HG03175 (cell line): ENCODE data around the gene FXYD2.
"Not testable (repeated sequence)": the region's sequence is repeated elsewhere in the genome, so short reads cannot be mapped to it uniquely, and the experiment has no call there.

Experiments used
- ATAC-seq: cut with Tn5 transposase; IDR thresholded peaks from one replicate; pipeline ENCODE4 v1.9.1; 2021; ENCODE audit warnings: mild to moderate bottlenecking, moderate library complexity; ENCODE audit not compliant: unreplicated experiment

Gene FXYD2

GRCh38 chr11:117824571-117825537, at the start of gene FXYD2:
Gene FXYD2 (minus strand): TSS chr11:117824744. CDS start chr11:117824678, 66 bp downstream.
- no peak for ATAC-seq

DNA sequence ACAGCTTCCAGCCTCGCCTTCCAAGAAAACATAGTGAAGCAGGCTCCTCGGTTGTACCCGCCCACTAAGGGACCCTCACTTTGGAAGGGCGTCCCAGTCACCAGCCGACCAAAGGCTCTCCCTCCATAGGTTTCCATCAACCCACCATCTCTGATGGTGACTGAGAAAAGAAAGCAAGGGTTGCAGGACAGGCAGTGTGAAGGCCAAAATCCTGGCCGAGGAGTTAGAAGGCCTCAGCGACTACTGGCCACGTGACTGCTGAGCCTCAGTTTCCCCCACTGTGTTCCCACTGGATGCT, 49.2 kb upstream of the FXYD2 start:
- ATAC-seq = no peak

DNA sequence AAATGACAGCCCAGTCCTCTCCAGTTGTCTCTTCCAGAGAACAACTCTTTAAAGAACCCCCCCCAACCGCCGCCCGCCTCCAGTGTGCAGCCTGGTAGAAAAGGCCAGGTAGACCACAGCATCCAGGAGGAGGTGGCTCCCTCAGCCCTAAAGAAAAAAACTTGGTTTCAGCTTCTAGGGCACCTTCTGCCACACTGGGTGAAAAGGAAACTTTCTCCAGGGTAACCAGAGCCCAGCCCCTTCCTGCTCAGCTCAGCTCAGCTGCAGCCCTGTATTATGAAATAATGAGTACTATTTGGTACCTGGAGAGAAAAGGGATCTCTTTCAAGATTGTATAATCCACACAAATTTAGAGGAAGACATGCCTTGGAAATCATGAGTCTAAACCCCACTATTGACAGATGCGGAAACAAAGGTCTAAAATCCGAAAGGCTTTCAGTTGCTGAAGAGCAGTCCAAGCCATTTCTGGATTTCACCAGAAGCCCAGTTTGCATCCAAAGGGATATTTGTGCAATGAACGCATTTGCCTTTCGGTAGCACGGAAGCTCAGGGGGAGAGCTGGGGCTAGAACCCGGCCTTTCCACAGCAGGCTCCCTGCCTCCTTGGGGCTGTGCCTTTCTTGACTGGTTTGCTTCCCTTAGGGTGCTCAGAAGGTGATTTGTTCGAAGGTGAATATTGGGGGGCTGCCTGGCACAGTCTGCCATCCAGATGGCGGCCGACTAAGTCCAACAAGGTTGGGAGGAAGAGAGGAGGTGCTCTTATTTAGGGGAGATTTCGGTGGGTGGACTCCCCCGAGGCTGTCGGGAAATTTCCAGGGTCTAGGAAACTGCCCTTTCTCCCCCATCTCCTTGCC, 48.7 kb upstream of the FXYD2 start:
- ATAC-seq = no peak

GRCh38 chr11:117872420-117872961, 47.9 kb upstream of the FXYD2 start:
- ATAC-seq = no peak

GRCh38 chr11:117871784-117872183, 47.2 kb upstream of the FXYD2 start:
- no peak for ATAC-seq

GRCh38 chr11:117871160-117871559, 46.6 kb upstream of the FXYD2 start:
- no peak for ATAC-seq

DNA sequence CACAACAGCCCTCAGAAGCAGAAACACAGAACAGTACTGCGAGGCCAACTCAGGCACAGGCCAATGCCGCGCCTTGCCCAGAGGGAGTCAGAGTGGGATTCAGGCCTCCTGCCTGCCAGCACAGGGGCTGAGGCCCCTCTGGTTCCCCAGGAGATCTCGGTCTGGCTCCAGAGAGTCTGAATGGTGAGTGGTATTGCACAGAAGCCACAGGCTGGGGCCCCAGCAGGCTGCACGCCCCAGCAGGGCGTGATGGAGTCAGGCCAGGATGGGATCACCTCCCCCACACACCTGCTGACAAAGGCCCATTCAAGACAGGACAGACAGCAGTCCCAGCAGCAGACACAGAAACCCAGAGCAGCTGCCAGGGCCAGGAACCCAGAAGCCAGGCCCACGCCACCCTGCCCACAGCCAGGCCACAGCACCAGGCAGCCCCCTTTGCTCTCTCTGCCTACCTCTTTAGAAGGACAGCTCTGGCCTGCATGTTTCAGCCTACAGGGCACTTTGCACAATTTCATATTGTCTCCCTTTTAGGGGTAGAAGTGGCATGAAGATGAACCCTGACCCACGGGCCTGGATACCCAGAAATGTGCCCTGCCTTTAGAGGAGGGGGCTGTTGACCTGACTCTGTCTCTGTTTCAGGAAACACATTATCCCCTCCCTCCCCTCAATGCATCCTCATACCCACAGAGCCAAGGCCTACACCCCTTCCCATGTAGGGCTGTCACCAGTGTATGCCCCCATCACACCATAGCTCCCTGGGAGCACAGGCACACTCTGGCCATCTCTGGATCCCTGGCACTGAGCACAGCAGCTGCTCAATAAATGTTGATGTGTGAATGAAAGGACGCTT, 45.8 kb upstream of the FXYD2 start:
- no peak for ATAC-seq

- ATAC-seq = no peak
Measured at GRCh38 chr11:117869604-117870003, 45.1 kb upstream of the FXYD2 start.

DNA sequence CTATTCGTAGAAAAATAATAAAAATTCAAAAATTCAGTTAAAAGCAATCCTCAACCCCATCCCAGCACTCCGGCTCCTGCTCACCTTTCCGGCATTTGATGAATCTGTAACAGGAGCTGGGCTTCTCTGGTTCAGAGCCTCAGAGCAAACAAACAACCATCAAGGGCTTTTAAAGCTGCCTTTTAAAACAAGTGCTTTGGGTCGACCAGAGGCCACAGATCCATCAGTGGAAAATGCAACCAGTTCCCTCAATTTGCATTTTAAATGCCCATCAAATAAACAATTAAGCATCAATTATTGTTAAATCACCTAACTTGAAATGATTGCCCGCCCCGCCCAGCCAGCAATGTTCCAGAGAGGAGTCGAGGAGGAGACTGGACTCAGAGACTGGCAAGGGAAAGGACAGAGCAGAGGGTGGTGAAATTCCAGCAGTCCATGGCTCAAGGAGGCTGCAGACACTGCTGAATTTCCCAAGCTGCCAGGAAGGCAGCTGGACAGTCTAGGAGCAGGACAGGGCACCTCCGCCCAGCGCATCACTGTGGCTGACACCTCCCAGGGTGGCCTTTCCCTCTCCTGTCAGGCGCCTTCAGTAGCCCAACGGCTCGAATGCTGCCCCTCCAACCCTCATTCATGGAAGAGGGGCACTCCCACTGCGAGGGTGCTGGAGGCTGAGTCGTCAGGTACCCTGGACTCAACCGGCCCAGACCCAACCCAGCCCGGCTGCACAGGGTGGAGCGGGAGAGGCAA, 44.4 kb upstream of the FXYD2 start:
- no peak for ATAC-seq

GRCh38 chr11:117868088-117868487, 43.5 kb upstream of the FXYD2 start:
- no peak for ATAC-seq

- no peak for ATAC-seq
Measured at GRCh38 chr11:117866526-117866925, 42.0 kb upstream of the FXYD2 start.

DNA sequence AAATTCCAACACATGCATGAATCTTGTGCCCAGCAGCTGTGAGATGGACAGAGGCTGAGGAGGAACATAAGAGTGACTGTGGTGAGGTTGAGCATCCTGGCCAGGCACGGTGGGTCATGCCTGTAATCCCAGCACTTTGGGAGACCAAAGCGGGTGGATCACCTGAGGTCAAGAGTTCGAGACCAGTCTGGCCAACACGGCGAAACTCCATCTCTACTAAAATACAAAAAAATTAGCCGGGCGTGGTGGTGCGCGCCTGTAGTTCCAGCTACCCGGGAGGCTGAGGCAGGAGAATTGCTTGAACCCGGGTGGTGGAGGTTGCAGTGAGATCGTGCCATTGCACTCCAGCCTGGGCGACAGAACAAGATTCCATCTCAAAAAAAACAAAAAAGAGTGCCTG, 41.0 kb upstream of the FXYD2 start:
- ATAC-seq = not testable (repeated sequence)

DNA sequence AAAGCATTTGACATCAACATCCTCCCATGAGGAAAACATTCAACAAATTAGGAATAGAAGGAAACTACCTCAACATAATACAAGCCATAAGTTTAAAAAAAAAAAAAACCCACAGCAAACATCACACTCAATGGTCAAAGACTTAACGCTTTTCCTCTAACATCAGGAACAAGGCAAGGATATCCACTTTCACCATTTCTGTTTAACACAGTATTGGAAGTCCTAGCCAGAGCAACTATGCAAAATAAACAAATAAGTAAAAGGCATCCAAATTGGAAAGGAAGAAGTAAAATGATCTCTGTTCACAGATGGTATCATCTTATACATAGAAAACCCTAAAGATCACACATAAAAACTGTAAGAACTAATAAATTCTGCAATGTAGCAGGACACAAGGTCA, 38.8 kb upstream of the FXYD2 start:
- no peak for ATAC-seq

- ATAC-seq = no peak
Measured at GRCh38 chr11:117862753-117863152, 38.2 kb upstream of the FXYD2 start.

GRCh38 chr11:117862019-117862725, 37.6 kb upstream of the FXYD2 start:
- no peak for ATAC-seq

GRCh38 chr11:117861151-117862018, 36.8 kb upstream of the FXYD2 start:
- no peak for ATAC-seq

DNA sequence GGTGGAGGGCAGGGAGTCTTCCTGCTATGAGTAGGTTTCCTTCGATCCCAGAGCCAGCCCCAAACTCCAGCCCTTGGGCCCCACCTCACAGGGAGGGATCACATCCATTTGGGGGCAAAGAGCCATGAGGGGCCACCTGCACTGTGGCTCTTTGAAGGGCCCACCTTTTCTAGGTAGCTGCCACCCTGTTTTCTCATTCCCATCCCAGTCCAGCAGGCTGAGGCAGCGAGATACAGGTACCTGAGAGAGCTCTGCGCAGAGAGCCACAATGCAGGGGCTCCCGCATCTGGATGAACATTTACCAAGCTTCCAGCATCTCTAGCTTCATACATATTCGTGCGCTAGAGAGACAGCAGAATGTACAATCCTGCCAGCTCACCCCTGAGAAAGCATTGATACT, 35.6 kb upstream of the FXYD2 start:
- ATAC-seq = no peak

DNA sequence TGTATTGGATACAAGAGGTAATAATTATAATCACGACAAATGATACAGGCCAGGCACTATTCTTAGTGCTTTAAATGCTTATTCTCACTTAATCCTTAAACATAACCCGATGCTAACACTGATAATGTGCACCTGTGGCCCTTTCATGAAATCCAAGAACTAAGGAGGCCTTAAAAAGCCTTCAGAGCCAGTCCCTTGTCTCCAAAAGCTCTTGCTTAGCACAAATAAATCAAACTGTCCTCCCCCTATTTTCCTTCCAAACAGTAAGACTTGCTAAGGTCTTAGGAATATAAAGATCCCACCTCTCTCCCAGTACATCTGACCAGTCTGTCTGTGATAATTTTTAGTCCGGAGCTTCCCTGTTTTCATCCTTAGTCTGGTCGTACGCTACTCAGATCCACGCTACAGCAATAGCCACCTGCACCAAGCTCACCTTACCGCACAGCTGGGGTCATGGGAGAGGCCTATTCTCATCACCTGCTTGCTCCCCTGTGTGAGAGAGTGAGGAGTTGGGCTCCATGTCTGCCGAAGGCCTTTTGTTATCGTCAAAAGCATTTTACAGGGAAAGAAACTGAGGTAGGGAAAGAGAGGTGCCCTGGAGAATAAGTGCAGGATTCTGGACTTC, 35.1 kb upstream of the FXYD2 start:
- ATAC-seq = no peak
